ENCODE measurements around the gene PRDM11.

DNA sequence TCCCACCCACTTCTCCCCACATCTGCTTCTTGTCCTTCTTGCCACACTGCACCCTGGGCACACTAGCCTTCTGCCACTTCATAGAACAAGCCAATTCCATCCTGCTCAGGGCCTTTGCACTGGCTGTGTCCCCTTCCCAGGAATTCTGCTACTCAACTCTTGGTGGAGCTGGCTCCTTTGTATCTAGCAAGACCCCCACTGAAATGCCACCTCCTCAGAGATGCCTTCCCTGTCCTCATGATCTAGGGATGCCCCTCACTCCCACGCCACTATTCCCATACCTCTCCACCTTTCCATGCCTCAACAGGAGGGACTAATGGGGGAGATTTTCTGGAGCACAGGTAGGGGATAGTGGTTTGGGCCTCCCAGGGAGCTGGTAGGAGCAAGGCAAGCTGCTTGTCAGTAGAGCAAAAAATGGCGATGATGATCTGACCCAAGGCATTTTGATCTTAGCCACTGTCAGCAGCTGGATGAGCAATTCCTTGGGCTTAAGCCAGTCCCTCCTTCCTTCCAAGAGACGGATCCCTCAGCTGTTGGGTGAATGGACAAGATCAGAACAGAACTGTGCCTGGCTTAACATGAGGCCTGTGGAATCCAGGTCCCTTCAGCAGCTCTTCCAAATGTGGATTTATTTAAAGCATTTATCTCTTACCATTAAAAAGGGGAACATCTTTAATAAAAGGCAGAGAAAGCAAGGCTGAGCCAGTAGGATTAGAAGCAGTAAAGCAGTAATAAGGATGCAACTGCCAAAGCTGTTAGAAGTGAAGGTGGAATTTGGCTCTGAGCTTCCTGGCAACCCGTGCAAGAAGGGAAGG is 4.0 kb upstream of the PRDM11 start:
- TF ChIP-seq, protein P1, sequence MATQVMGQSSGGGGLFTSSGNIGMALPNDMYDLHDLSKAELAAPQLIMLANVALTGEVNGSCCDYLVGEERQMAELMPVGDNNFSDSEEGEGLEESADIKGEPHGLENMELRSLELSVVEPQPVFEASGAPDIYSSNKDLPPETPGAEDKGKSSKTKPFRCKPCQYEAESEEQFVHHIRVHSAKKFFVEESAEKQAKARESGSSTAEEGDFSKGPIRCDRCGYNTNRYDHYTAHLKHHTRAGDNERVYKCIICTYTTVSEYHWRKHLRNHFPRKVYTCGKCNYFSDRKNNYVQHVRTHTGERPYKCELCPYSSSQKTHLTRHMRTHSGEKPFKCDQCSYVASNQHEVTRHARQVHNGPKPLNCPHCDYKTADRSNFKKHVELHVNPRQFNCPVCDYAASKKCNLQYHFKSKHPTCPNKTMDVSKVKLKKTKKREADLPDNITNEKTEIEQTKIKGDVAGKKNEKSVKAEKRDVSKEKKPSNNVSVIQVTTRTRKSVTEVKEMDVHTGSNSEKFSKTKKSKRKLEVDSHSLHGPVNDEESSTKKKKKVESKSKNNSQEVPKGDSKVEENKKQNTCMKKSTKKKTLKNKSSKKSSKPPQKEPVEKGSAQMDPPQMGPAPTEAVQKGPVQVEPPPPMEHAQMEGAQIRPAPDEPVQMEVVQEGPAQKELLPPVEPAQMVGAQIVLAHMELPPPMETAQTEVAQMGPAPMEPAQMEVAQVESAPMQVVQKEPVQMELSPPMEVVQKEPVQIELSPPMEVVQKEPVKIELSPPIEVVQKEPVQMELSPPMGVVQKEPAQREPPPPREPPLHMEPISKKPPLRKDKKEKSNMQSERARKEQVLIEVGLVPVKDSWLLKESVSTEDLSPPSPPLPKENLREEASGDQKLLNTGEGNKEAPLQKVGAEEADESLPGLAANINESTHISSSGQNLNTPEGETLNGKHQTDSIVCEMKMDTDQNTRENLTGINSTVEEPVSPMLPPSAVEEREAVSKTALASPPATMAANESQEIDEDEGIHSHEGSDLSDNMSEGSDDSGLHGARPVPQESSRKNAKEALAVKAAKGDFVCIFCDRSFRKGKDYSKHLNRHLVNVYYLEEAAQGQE (IDR thresholded peaks at IDR 0.05; ENCODE audit: insufficient read depth in 1 of 2, low read depth in 2 of 2, low read length in 1 of 2) = no peak
- TF ChIP-seq, protein P2, sequence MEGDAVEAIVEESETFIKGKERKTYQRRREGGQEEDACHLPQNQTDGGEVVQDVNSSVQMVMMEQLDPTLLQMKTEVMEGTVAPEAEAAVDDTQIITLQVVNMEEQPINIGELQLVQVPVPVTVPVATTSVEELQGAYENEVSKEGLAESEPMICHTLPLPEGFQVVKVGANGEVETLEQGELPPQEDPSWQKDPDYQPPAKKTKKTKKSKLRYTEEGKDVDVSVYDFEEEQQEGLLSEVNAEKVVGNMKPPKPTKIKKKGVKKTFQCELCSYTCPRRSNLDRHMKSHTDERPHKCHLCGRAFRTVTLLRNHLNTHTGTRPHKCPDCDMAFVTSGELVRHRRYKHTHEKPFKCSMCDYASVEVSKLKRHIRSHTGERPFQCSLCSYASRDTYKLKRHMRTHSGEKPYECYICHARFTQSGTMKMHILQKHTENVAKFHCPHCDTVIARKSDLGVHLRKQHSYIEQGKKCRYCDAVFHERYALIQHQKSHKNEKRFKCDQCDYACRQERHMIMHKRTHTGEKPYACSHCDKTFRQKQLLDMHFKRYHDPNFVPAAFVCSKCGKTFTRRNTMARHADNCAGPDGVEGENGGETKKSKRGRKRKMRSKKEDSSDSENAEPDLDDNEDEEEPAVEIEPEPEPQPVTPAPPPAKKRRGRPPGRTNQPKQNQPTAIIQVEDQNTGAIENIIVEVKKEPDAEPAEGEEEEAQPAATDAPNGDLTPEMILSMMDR (IDR thresholded peaks at IDR 0.05) = no peak
- TF ChIP-seq POLR2AphosphoS5 (IDR thresholded peaks at IDR 0.05; ENCODE audit: low read depth, low read length) = no peak
- no peak for TF ChIP-seq TCF7L2 (IDR thresholded peaks at IDR 0.05; ENCODE audit: low read depth, low read length)
